Panc1 (cell line): Measurements from ENCODE around the gene MAP3K1. TPM values are rescaled to one million over a fixed set of nuclear protein-coding genes. Genes with fewer than 3 reads are reported as not detected.
A peak's percentile ranks its signal among the peaks of the same experiment; 100 is the strongest.
"Not testable (repeated sequence)": the region's sequence is repeated elsewhere in the genome, so short reads cannot be mapped to it uniquely, and the experiment has no call there.

Experiments used
- ATAC-seq: fragments of 200-7000 bp; cut with Tn5 transposase; 2 replicates; pipeline ENCODE4 v1.9.1; 2020; ENCODE audit warnings: mild to moderate bottlenecking, moderate library complexity
- BruUV-seq: library from RNA; stranded (reverse); fragments of 400-500 nt; replicated peaks from 2 replicates; lab custom pipeline; 2021; lab: Mats Ljungman, UMichigan
- CTCF ChIA-PET: fragments of 300-600 bp; sonication (Branson Sonifier 250); formaldehyde crosslinking; loops from one replicate; lab custom pipeline; 2022; ENCODE audit warnings: antibody characterized with exemption; lab: Charles Lee
- POLR2A ChIA-PET: fragments of 300-600 bp; sonication (Branson Sonifier 250); formaldehyde crosslinking; loops from one replicate; lab custom pipeline; 2022; ENCODE audit warnings: antibody characterized with exemption; lab: Charles Lee
- DNase-seq: peaks from one replicate; pipeline ENCODE4 v3.0.0-alpha.2; 2010; ENCODE audit warnings: low read depth, low spot score
- H3K27ac ChIP-seq: 2 replicates; pipeline ENCODE4 v1.5.1; 2011; ENCODE audit warnings: mild to moderate bottlenecking, low read length, inconsistent platforms
- H3K27me3 ChIP-seq: fragments of 200-500 bp; sonication (Bioruptor generic); 2 replicates; pipeline ENCODE4 v1.6.0; 2014; ENCODE audit warnings: low read length, inconsistent platforms; ENCODE audit not compliant: control insufficient read depth, insufficient read depth
- H3K36me3 ChIP-seq: fragments of 200-500 bp; sonication (Bioruptor generic); 2 replicates; pipeline ENCODE4 v1.5.1; 2014; ENCODE audit warnings: inconsistent platforms, mild to moderate bottlenecking, low read length, moderate library complexity; ENCODE audit not compliant: control insufficient read depth, insufficient read depth
- H3K4me1 ChIP-seq: 2 replicates; pipeline ENCODE4 v1.5.1; 2011; ENCODE audit warnings: inconsistent platforms, mild to moderate bottlenecking, low read length, moderate library complexity; ENCODE audit not compliant: control insufficient read depth, insufficient read depth
- H3K4me3 ChIP-seq, 2 experiments: 2 replicates each; pipeline ENCODE4 v1.5.1; 2011 to 2012; ENCODE audit warnings: low read depth in 2 of 2, low read length in 2 of 2, mild to moderate bottlenecking in 2 of 2, inconsistent platforms in 1 of 2, moderate library complexity in 1 of 2
- H3K9me3 ChIP-seq: fragments of 200-500 bp; sonication (Bioruptor generic); 2 replicates; pipeline ENCODE4 v1.5.1; 2014; ENCODE audit warnings: low read depth, mild to moderate bottlenecking, inconsistent platforms, low read length, moderate library complexity; ENCODE audit not compliant: control insufficient read depth, insufficient read depth
- CTCF ChIP-seq: fragments of 450-650 bp; IDR thresholded peaks from 2 replicates; pipeline ENCODE4 v1.5.1; 2017; ENCODE audit warnings: mild to moderate bottlenecking
- POLR2AphosphoS5 ChIP-seq: IDR thresholded peaks from 2 replicates; pipeline ENCODE4 v1.6.1; 2012; ENCODE audit warnings: mild to moderate bottlenecking, low read depth, low read length, moderate library complexity
- REST ChIP-seq, 2 experiments: IDR thresholded peaks; 2 replicates each; pipeline ENCODE4 v1.6.1; 2011 to 2012; ENCODE audit warnings: low read depth in 2 of 2, control low read depth in 1 of 2, low read length in 1 of 2, mild to moderate bottlenecking in 1 of 2, moderate library complexity in 1 of 2; ENCODE audit not compliant: insufficient read depth in 1 of 2
- SIN3A ChIP-seq: IDR thresholded peaks from 2 replicates; pipeline ENCODE4 v1.6.1; 2012; ENCODE audit warnings: low read depth, mild to moderate bottlenecking, low read length, moderate library complexity, borderline replicate concordance; ENCODE audit not compliant: insufficient read depth
- TCF7L2 ChIP-seq: IDR thresholded peaks from 2 replicates; pipeline ENCODE4 v1.6.1; 2011; ENCODE audit warnings: mild to moderate bottlenecking, low read depth, low read length, inconsistent platforms
- in situ Hi-C: cut with HindIII; loops from 2 replicates; pipeline ENCODE4 v1.10.0; 2016; ENCODE audit warnings: low sequenced_read_pairs, low pct_unique_long_range_greater_than_20kb
- intact Hi-C: fragments of 100-400 bp; cut with micrococcal nuclease; formaldehyde crosslinking; loops from one replicate; pipeline ENCODE4 v1.10.0; 2022; ENCODE audit not compliant: unreplicated experiment
- total RNA-seq: library from RNA; stranded (reverse); gene quantifications from one replicate; pipeline ENCODE4 v1.2.1, GENCODE V29; 2021; ENCODE audit not compliant: unreplicated experiment

The MAP3K1 gene
- total RNA-seq, 1 experiment from 2014 or later: 6.2 TPM

- Histone ChIP-seq H3K4me1 (peaks cover 9% of the 10 kb centered on the region; the same call in 1 of the 2 replicates), H3K36me3 (no peaks in the 10 kb centered on the region), H3K27me3 (no peaks in the 10 kb centered on the region; the same call in 1 of the 2 replicates), H3K27ac (no peak overlapping the region), H3K9me3 (no peaks in the 10 kb centered on the region), H3K4me3 (peak overlapping the region in 1 of 2 experiments; percentile 0; a peak in 1 of 4 replicates)
- intact Hi-C loops: loop anchor here (10.0 kb wide), 1 partner anchor 334 kb away; no protein-coding TSS in a partner anchor
- in situ Hi-C loops: no loop called here
- TF ChIP-seq REST (IDR thresholded peaks at IDR 0.05; ENCODE audit: insufficient read depth in 1 of 2, low read depth in 2 of 2, low read length in 1 of 2) (no peak), CTCF (peak; percentile 28; the same call in 1 of the 2 replicates)
- CTCF ChIA-PET: interaction anchor here (0.5 kb wide), 1 partner anchor 552 kb away, joined by 7 read pairs; no protein-coding TSS in a partner anchor
- POLR2A ChIA-PET: no interaction called here
- BruUV-seq: no TSS peak
- ATAC-seq (no peak), DNase-seq (no peak)
Measured at GRCh38 chr5:56818450-56819037, 3.2 kb downstream of the MAP3K1 start.

- no peaks in the 10 kb centered on the region for H3K9me3 ChIP-seq
- no peak for TF ChIP-seq POLR2AphosphoS5
- TF ChIP-seq TCF7L2: no peak
- no peak for TF ChIP-seq REST (IDR thresholded peaks at IDR 0.05; ENCODE audit: insufficient read depth in 1 of 2, low read depth in 2 of 2, low read length in 1 of 2)
- TF ChIP-seq SIN3A: no peak
- TF ChIP-seq CTCF: no peak
- no peak for ATAC-seq
- H3K4me1 ChIP-seq: peaks cover 9% of the 10 kb centered on the region; the same call in 1 of the 2 replicates
- no peaks in the 10 kb centered on the region for H3K27me3 ChIP-seq
- H3K4me3 ChIP-seq: peak overlapping the region in 1 of 2 experiments; percentile 0; a peak in 1 of 4 replicates
- in situ Hi-C loops: no loop called here
- ChIA-PET POLR2A (interaction anchor here (0.6 kb wide), 1 partner anchor 1640 kb away, joined by 5 read pairs; no protein-coding TSS in a partner anchor), CTCF (interaction anchor here (0.5 to 0.6 kb wide), 2 partner anchors 9 to 553 kb away, joined by 3 to 7 read pairs; no protein-coding TSS in a partner anchor)
- no peaks in the 10 kb centered on the region for H3K36me3 ChIP-seq
- DNase-seq: no peak
- BruUV-seq: no TSS peak
- intact Hi-C loops: loop anchor here (10.0 kb wide), 1 partner anchor 334 kb away; no protein-coding TSS in a partner anchor
- no peak overlapping the region for H3K27ac ChIP-seq
Measured at GRCh38 chr5:56819060-56819881, 3.9 kb downstream of the MAP3K1 start.

GRCh38 chr5:56821868-56822267 is 6.5 kb downstream of the MAP3K1 start:
- BruUV-seq, H3K9me3 ChIP-seq, POLR2A ChIA-PET, H3K27ac ChIP-seq, in situ Hi-C loops, ATAC-seq, H3K4me3 ChIP-seq, CTCF ChIA-PET, intact Hi-C loops, DNase-seq, H3K27me3 ChIP-seq, H3K36me3 ChIP-seq: not testable (repeated sequence)
- H3K4me1 ChIP-seq: peaks cover 14% of the 10 kb centered on the region; the same call in 1 of the 2 replicates
